ENCODE results near the gene EIF6. TPM values are rescaled to one million over a fixed set of nuclear protein-coding genes. Genes with fewer than 3 reads are reported as not detected.
"Not testable (repeated sequence)": the region's sequence is repeated elsewhere in the genome, so short reads cannot be mapped to it uniquely, and the experiment has no call there.

EIF6 gene
- total RNA-seq, 1 experiment from 2014 or later: 155 TPM

DNA sequence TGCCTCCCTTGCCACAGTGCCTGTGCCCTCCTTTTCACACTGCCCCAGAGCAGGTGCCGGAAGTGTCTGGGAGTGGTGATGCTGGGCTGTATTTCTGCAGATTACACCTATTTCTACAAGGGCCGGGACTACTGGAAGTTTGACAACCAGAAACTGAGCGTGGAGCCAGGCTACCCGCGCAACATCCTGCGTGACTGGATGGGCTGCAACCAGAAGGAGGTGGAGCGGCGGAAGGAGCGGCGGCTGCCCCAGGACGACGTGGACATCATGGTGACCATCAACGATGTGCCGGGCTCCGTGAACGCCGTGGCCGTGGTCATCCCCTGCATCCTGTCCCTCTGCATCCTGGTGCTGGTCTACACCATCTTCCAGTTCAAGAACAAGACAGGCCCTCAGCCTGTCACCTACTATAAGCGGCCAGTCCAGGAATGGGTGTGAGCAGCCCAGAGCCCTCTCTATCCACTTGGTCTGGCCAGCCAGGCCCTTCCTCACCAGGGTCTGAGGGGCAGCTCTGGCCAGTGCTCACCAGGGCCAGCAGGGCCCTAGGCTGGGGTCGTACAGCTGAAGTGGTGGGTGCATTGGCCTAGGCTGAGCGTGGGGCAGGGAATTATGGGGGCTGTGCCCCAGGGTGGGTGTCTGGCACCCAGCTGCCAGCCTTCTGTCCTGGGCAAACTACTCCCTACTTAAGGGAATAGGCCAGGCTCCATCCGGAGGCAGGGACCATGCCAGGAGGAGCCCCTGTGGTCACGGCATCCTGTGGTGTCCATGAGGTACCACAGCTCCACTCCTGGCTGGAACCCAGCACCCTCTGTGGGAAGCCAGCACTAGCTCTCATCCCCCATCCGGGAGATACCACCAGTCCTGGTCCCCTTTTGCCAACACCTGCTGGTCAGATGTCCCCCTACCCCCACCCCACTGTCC, 10.1 kb downstream of the EIF6 start:
- Histone ChIP-seq H3K36me3 (peaks cover 73% of the 10 kb centered on the region), H3K4me1 (replicated peaks) (peaks cover 17% of the 10 kb centered on the region), H3K27ac (no peak overlapping the region), H3K9me3 (replicated peaks) (no peaks in the 10 kb centered on the region), H3K27me3 (replicated peaks) (no peaks in the 10 kb centered on the region), H3K4me3 (no peak overlapping the region)
- no peak for DNase-seq (ENCODE audit: low read depth in 1 of 2, low spot score in 2 of 2)

DNA sequence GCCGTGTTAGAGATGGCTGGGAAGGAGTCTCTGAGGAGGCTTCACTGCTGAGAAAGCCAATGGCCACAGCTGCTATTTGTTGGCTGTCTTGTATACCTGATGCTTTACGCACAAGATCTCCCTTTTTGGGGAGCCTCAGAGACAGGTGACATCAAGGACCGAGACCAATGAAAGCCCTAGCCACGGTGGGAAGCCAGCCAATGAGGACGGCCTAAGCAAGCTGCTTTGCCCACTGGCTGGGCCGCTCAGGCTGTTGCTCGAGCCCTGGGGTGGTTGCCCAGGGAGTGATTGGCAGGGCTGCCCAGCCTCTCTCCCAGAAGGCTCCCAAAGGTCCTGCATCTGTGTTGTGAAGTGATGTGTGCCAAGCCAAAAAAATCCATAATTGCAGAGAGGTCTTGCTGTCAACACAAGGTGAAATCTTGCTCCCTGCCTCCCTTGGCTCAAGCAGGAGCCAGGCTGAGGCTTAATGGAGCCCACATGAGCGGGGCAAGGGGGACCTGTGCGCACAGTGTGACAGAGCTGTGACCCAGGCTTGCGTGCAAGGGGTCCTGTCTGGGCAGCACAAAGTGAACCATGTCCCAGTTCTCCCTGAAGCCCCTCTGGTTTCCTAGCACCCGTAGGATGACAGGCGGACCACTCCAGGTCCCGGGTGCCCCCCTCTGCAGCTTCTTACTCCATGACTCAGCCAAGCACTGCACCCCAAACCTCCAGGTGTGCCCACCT, 11.0 kb downstream of the EIF6 start:
- no peak overlapping the region for H3K4me3 ChIP-seq
- H3K9me3 ChIP-seq (replicated peaks): no peaks in the 10 kb centered on the region
- peaks cover 69% of the 10 kb centered on the region for H3K36me3 ChIP-seq
- DNase-seq (ENCODE audit: low read depth in 1 of 2, low spot score in 2 of 2): no peak
- H3K27me3 ChIP-seq (replicated peaks): no peaks in the 10 kb centered on the region
- H3K27ac ChIP-seq: no peak overlapping the region
- peaks cover 17% of the 10 kb centered on the region for H3K4me1 ChIP-seq (replicated peaks)

DNA sequence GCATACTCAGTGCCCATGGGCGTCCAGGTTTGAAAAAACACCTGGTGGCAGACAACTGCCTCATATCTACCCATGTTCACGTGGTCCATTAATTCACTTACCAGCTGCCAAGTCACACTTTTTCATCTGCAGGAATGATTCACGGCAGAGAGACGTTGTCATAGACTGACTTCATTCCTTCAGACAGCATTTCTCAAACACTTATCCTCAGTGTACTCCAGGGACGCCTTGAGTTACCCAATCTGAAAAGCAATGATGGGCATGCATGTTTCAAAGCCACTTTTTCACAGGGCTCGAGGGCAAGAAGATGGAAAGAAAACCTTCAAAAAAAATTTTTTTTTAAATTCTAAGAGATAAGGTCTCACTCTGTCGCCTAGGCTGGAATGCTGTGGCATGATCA, 12.7 kb downstream of the EIF6 start:
- no peak overlapping the region for H3K27ac ChIP-seq
- peaks cover 65% of the 10 kb centered on the region for H3K36me3 ChIP-seq
- no peak overlapping the region for H3K4me3 ChIP-seq
- H3K9me3 ChIP-seq (replicated peaks): no peaks in the 10 kb centered on the region
- H3K27me3 ChIP-seq (replicated peaks): no peaks in the 10 kb centered on the region
- H3K4me1 ChIP-seq (replicated peaks): peaks cover 7% of the 10 kb centered on the region
- no peak for DNase-seq (ENCODE audit: low read depth in 1 of 2, low spot score in 2 of 2)

DNA sequence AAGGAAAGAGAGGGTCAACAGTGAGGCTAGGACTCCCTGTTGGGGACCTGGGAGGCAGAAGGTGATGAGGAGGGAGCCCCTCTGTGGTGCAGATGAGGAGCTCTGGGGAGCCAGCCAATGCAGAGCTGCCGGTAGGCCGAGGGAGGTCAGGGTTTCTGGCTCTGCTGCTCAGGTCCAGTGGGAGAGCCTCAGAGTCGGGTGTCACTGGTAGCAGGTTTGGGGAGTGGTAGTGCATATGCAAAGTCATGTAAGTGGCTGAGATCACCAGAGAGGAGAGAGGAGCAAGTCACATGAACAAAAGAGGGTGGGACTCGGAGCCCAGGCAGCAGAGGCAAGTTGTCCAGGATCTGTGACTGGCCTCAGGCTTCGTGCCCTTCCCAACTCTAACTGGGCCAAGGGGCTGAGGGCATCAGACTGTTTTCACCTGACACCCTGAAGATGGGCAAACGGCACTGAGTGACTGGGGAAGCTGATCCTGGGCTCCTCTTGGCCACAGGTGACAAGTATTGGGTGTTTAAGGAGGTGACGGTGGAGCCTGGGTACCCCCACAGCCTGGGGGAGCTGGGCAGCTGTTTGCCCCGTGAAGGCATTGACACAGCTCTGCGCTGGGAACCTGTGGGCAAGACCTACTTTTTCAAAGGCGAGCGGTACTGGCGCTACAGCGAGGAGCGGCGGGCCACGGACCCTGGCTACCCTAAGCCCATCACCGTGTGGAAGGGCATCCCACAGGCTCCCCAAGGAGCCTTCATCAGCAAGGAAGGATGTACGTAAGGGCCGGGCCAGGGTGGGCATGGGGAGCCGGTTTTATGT, 13.3 kb downstream of the EIF6 start:
- Histone ChIP-seq H3K27ac (no peak overlapping the region), H3K4me1 (replicated peaks) (peaks cover 1% of the 10 kb centered on the region; the same call in 1 of the 2 replicates)
- DNase-seq (ENCODE audit: low read depth in 1 of 2, low spot score in 2 of 2): no peak

DNA sequence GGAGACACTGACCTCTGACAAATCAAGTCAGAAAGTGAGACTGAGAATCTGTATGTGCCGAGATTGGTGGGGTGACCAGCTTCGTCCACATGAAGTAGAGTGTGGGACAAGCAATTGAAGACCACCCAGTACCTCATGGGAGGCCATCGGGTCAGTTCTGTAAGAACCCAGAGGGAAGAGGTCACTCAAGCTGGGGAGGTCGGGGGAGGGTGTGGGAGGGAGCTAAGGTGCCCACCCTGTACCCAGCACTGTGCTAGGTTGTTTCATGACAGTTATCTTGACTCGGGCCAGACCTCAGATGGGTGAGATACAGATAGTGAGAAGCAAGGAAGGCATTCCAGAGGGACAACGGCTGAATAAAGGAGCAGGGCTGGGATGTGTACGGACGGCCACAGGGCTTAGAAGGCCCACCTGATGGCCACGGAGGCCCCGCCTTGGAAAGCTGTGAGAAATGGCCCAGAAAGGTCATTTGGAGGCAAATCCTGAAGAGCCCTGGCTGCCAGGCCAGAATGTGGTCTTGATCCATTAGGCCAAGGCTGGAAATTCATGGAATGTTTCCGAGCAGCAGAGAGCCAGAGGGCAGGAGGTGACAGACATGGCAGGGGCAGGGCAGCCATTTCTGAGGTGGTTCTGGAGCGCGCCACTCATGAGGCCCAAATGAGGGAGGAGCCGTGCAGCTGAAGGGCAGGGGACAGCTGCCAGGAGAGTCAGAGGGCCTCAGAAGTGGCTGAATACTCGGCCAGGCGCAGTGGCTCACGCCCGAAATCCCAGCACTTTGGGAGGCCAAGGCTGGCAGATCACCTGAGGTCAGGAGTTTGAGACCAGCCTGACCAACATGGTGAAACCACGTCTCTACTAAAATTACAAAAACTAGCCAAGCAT, 14.3 kb downstream of the EIF6 start:
- Histone ChIP-seq H3K27ac (no peak overlapping the region), H3K36me3 (peaks cover 53% of the 10 kb centered on the region), H3K9me3 (replicated peaks) (no peaks in the 10 kb centered on the region), H3K4me3 (no peak overlapping the region), H3K27me3 (replicated peaks) (no peaks in the 10 kb centered on the region), H3K4me1 (replicated peaks) (no peaks in the 10 kb centered on the region)
- no peak for DNase-seq (ENCODE audit: low read depth in 1 of 2, low spot score in 2 of 2)

More for the DNA sequence above, 13.3 kb downstream of the EIF6 start:
- Histone ChIP-seq H3K9me3 (replicated peaks) (no peaks in the 10 kb centered on the region), H3K27me3 (replicated peaks) (no peaks in the 10 kb centered on the region), H3K4me3 (no peak overlapping the region), H3K36me3 (peaks cover 60% of the 10 kb centered on the region)

DNA sequence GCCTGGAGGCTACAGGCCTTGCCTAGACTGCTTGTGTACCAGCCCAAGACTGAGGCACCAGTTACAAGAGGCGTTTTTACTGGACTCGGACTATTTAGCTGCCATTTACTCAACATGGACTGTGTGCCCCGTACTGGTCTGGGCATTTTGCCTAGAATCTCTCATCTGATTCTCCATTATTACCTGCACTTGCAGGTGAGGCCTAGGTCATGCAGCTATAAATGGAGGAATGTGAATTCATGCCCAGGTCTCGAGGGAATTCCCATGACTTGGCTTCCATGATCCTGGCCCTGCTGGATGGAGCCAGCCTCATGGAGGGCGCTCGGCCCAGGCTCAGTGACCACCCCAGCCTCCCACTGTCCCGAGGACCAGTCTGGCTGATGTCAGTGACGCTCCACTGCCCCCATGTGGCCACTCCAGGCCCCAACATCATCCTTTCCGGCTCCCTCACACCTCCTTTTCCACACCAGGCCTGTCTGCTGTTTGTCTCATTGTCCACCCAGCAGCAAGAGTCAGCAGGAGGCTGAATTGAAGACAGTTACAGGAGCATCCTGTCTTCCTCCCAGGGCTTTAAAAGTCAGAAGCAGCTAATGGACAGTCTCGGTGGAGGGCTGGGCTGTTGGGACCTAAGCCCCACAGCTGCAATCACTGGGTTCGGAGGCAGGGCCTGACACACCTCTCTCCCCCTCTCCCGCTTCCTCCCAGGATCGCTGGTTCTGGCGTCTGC, 15.4 kb downstream of the EIF6 start:
- no peak overlapping the region for H3K4me3 ChIP-seq
- no peak overlapping the region for H3K27ac ChIP-seq
- H3K9me3 ChIP-seq (replicated peaks): no peaks in the 10 kb centered on the region
- no peaks in the 10 kb centered on the region; the same call in 1 of the 2 replicates for H3K4me1 ChIP-seq (replicated peaks)
- H3K36me3 ChIP-seq: peaks cover 43% of the 10 kb centered on the region
- no peaks in the 10 kb centered on the region for H3K27me3 ChIP-seq (replicated peaks)
- peak; percentile 45 to 70 for DNase-seq (ENCODE audit: low read depth in 1 of 2, low spot score in 2 of 2)

DNA sequence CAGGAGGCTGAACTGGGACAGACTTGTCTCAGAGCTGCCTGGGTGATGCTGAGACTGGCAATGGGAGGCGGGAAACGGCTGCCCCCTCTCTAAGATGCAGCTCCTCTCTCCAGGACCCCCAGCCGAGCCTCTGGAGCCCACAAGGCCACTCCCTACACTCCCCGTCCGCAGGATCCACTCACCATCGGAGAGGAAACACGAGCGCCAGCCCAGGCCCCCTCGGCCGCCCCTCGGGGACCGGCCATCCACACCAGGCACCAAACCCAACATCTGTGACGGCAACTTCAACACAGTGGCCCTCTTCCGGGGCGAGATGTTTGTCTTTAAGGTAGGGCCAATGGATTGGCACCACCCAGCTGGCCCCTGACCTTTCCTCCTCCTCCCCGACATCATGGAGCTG, 17.5 kb downstream of the EIF6 start:
- Histone ChIP-seq H3K9me3 (replicated peaks) (no peaks in the 10 kb centered on the region), H3K27me3 (replicated peaks) (no peaks in the 10 kb centered on the region), H3K36me3 (peaks cover 43% of the 10 kb centered on the region), H3K27ac (no peak overlapping the region), H3K4me1 (replicated peaks) (peaks cover 14% of the 10 kb centered on the region), H3K4me3 (no peak overlapping the region)
- DNase-seq (ENCODE audit: low read depth in 1 of 2, low spot score in 2 of 2): no peak

DNA sequence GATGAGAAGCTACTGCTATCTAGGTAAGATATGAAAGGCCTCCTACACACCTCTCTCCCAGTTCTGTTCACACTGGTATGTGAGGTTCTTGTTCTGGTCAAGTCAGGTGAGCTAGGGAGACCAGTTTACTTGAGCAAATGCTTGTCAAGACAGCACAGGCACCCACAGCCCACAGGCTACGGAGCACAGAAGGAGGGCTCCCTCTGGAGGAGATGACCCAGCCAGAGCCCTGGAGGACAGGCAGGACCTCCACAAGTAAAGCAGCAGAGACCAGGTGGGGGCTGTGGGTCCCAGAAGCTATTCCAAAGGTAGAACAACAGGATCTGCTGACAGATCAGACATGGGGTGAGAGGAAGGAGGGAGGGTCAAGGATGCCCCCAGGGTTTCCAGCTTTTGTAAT, 19.8 kb downstream of the EIF6 start:
- Histone ChIP-seq H3K9me3 (replicated peaks) (no peaks in the 10 kb centered on the region), H3K27me3 (replicated peaks) (no peaks in the 10 kb centered on the region), H3K36me3 (peaks cover 28% of the 10 kb centered on the region), H3K27ac (no peak overlapping the region), H3K4me3 (no peak overlapping the region), H3K4me1 (replicated peaks) (peaks cover 14% of the 10 kb centered on the region)
- no peak for DNase-seq (ENCODE audit: low read depth in 1 of 2, low spot score in 2 of 2)

DNA sequence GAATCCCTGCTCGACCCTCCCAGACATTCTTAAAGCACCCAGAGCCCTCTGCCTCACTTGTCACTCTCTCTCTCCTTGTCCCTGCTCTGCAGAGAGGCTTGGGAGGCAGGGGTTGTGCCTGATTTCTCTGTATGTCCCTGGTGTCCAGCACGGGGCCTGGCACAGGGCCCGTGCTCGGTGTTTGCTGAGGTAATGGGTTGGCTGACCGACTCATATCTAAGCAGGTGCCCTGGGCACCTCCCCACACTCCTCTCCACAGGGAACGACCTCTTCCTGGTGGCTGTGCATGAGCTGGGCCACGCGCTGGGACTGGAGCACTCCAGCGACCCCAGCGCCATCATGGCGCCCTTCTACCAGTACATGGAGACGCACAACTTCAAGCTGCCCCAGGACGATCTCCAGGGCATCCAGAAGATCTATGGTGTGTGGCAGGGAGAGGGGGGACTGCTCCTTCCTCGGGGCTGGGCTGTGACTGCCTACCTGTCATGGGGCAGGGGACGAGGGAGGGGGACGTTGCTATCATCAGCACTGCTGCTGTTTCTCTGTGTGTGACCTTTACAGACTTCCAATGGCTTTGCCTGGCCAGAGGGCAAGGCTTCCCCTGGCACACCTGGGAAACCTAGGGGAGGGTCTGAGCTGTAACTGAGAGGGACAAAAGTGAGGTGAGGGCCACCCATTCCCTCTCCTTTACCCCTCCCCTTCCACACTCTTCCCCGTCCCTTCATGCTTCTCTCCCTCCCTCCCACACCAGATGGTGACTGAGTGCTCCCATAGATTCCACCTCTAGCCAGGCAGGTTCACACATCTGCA, 20.8 kb downstream of the EIF6 start:
- H3K4me3 ChIP-seq: no peak overlapping the region
- H3K9me3 ChIP-seq (replicated peaks): no peaks in the 10 kb centered on the region
- DNase-seq (ENCODE audit: low read depth in 1 of 2, low spot score in 2 of 2): no peak
- H3K27me3 ChIP-seq (replicated peaks): no peaks in the 10 kb centered on the region
- peaks cover 14% of the 10 kb centered on the region for H3K4me1 ChIP-seq (replicated peaks)
- peak overlapping the region; percentile 53 for H3K27ac ChIP-seq
- H3K36me3 ChIP-seq: peaks cover 21% of the 10 kb centered on the region

DNA sequence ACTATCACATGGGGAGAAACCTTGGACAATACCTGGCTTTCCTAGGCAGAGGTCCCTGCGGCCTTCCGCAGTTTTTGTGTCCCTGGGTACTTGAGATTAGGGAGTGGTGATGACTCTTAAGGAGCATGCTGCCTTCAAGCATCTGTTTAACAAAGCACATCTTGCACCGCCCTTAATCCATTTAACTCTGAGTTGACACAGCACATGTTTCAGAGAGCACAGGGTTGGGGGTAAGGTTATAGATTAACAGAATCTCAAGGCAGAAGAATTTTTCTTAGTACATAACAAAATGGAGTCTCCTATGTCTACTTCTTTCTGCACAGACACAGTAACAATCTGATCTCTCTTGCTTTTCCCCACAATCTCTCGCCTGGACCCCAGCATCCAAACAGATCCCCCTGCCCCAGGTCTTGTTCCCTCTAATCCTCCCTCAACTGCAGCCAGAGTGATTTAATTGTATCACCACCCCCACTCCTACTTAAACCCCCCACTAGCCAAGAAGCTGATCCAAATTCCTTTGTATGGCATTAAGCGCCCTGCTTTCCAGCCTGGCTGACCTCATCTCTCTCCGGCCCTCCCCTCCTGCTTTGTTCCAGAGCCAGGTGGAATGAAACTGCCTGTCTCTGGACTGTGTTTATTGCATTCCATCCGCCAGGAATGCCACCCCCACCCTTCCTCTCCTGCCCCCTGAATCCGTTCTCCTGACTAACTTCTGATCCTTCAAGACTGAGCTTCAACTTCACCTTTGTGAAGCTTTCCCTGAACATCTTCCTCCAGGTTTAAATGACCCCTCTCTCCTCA, 21.6 kb downstream of the EIF6 start:
- Histone ChIP-seq H3K27ac (peak overlapping the region; percentile 53), H3K36me3 (peaks cover 16% of the 10 kb centered on the region), H3K4me1 (replicated peaks) (peaks cover 14% of the 10 kb centered on the region)
- peak; percentile 73 to 80 for DNase-seq (ENCODE audit: low read depth in 1 of 2, low spot score in 2 of 2)
- not testable (repeated sequence) for H3K27me3 ChIP-seq (replicated peaks); H3K4me3 ChIP-seq; H3K9me3 ChIP-seq (replicated peaks)

DNA sequence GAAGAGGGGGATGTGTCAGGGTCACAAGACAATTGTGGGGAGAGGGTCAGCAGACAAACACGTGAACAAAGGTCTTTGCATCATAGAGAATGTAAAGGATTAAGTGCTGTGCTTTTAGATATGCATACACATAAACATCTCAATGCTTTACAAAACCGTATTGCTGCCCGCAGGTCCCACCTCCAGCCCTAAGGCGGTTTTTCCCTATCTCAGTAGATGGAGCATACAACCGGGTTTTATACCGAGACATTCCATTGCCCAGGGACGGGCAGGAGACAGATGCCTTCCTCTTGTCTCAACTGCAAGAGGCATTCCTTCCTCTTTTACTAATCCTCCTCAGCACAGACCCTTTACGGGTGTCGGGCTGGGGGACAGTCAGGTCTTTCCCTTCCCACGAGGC, 22.3 kb downstream of the EIF6 start:
- not testable (repeated sequence) for H3K4me3 ChIP-seq; H3K27ac ChIP-seq; H3K27me3 ChIP-seq (replicated peaks); H3K9me3 ChIP-seq (replicated peaks); DNase-seq (ENCODE audit: low read depth in 1 of 2, low spot score in 2 of 2)
- Histone ChIP-seq H3K36me3 (peaks cover 12% of the 10 kb centered on the region), H3K4me1 (replicated peaks) (peaks cover 14% of the 10 kb centered on the region)

All from SJSA1 (cell line).